HL-60 (cell line): ENCODE results near the gene HOXB4.

Experiments used
- POLR2AphosphoS5 ChIP-seq: IDR thresholded peaks from 2 replicates; pipeline ENCODE4 v1.6.1; 2012; ENCODE audit warnings: low read depth
- TF ChIP-seq, protein P1 (sequence below): IDR thresholded peaks from one replicate; pipeline ENCODE4 v1.5.1; 2011; ENCODE audit warnings: low read length, control low read depth, inconsistent platforms; ENCODE audit not compliant: insufficient read depth

- no peak for TF ChIP-seq POLR2AphosphoS5
- TF ChIP-seq, protein P1, sequence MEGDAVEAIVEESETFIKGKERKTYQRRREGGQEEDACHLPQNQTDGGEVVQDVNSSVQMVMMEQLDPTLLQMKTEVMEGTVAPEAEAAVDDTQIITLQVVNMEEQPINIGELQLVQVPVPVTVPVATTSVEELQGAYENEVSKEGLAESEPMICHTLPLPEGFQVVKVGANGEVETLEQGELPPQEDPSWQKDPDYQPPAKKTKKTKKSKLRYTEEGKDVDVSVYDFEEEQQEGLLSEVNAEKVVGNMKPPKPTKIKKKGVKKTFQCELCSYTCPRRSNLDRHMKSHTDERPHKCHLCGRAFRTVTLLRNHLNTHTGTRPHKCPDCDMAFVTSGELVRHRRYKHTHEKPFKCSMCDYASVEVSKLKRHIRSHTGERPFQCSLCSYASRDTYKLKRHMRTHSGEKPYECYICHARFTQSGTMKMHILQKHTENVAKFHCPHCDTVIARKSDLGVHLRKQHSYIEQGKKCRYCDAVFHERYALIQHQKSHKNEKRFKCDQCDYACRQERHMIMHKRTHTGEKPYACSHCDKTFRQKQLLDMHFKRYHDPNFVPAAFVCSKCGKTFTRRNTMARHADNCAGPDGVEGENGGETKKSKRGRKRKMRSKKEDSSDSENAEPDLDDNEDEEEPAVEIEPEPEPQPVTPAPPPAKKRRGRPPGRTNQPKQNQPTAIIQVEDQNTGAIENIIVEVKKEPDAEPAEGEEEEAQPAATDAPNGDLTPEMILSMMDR = no peak
These were observed 34.2 kb downstream of the HOXB4 start for GRCh38 chr17:48543854-48544348.
